ENCODE measurements around the gene PODN.

PODN gene

GRCh38 chr1:53087332-53088285 lies 25.6 kb downstream of the PODN start:
- TF ChIP-seq CTCF (conservative IDR thresholded peaks at IDR 0.05; ENCODE audit: control insufficient read depth, insufficient read depth, low read depth, low read length) = no peak
- no peak overlapping the region for H3K4me3 ChIP-seq (ENCODE audit: control insufficient read depth, low read depth, low read length)
- DNase-seq (ENCODE audit: low read depth) = no peak

- no peak for DNase-seq (ENCODE audit: low read depth)
- no peak for TF ChIP-seq CTCF (conservative IDR thresholded peaks at IDR 0.05; ENCODE audit: control insufficient read depth, insufficient read depth, low read depth, low read length)
- no peak overlapping the region for H3K4me3 ChIP-seq (ENCODE audit: control insufficient read depth, low read depth, low read length)
These were observed 26.7 kb downstream of the PODN start for GRCh38 chr1:53088616-53089300.

- no peak for TF ChIP-seq CTCF (conservative IDR thresholded peaks at IDR 0.05; ENCODE audit: control insufficient read depth, insufficient read depth, low read depth, low read length)
- H3K4me3 ChIP-seq (ENCODE audit: control insufficient read depth, low read depth, low read length) = no peak overlapping the region
- DNase-seq (ENCODE audit: low read depth) = no peak
These were observed 27.6 kb downstream of the PODN start for GRCh38 chr1:53089478-53090226.

- no peak for TF ChIP-seq CTCF (conservative IDR thresholded peaks at IDR 0.05; ENCODE audit: control insufficient read depth, insufficient read depth, low read depth, low read length)
- H3K4me3 ChIP-seq (ENCODE audit: control insufficient read depth, low read depth, low read length) = no peak overlapping the region
- no peak for DNase-seq (ENCODE audit: low read depth)
These were observed 28.5 kb downstream of the PODN start for GRCh38 chr1:53090227-53091147.

- H3K4me3 ChIP-seq (ENCODE audit: control insufficient read depth, low read depth, low read length) = no peak overlapping the region
- no peak for DNase-seq (ENCODE audit: low read depth)
- TF ChIP-seq CTCF (conservative IDR thresholded peaks at IDR 0.05; ENCODE audit: control insufficient read depth, insufficient read depth, low read depth, low read length) = no peak
These were observed 30.0 kb downstream of the PODN start for GRCh38 chr1:53091841-53092645.

Data from fibroblast of mammary gland (primary cell).